Breast epithelium (tissue), 3 donors: ENCODE data around the gene TMEM115.

Experiments used
- CTCF ChIP-seq, 3 donors: fragments of 450-650 bp; IDR thresholded peaks; one replicate each; pipeline ENCODE4 v1.5.1; 2016 to 2017; ENCODE audit warnings: antibody characterized with exemption in 3 of 3, mild to moderate bottlenecking in 3 of 3, moderate library complexity in 3 of 3
- POLR2A ChIP-seq: fragments of 450-650 bp; IDR thresholded peaks from one replicate; pipeline ENCODE4 v1.6.1; 2016; ENCODE audit warnings: antibody characterized with exemption, mild to moderate bottlenecking, moderate library complexity

- no peak for TF ChIP-seq CTCF (IDR thresholded peaks at IDR 0.05)
- TF ChIP-seq POLR2A = no peak
Measured at GRCh38 chr3:50317300-50317699, 42.0 kb downstream of the TMEM115 start.
